ENCODE measurements around the gene ACBD6. TPM values are rescaled to one million over a fixed set of nuclear protein-coding genes. Genes with fewer than 3 reads are reported as not detected.

The ACBD6 gene
- total and polyA plus RNA-seq, 12 donors = 16.2 to 30.0 (median 21.0) TPM

DNA sequence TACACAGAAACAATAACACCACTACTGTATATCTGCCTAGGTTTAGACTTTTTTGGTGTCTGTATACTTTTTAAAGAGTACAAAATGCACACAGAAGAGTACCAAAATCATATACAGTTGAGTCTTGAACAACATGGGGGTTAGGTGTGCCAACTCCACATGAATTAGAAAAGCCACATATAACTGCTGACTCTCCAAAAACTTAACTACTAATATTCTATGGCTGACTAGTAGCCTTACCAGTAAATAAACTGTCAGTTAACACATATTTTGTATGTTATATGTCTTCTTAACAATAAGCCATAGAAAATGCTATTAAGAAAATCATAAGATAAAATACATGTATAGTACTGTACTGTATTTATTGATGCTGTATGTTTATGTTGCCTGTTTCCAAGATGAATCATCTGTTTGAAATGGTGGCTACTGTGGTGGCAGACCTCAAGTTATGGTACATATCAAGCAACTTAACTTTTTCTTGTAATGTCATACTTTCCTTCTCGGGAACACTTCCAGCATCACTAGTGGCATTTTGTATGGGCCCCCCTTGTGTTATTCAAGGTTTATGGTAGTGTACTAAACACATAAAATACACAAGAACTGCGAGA lies 201.1 kb downstream of the ACBD6 start:
- ATAC-seq (no peak), DNase-seq (no peak)
- Histone ChIP-seq H3K9me3 (peaks cover 0 to 12% (median 0%) of the 10 kb centered on the region in 11 donors), H3K4me3 (no peak overlapping the region), H3K27ac (no peak overlapping the region), H3K36me3 (no peaks in the 10 kb centered on the region), H3K27me3 (no peaks in the 10 kb centered on the region), H3K4me1 (no peaks in the 10 kb centered on the region)
- TF ChIP-seq, protein P1, sequence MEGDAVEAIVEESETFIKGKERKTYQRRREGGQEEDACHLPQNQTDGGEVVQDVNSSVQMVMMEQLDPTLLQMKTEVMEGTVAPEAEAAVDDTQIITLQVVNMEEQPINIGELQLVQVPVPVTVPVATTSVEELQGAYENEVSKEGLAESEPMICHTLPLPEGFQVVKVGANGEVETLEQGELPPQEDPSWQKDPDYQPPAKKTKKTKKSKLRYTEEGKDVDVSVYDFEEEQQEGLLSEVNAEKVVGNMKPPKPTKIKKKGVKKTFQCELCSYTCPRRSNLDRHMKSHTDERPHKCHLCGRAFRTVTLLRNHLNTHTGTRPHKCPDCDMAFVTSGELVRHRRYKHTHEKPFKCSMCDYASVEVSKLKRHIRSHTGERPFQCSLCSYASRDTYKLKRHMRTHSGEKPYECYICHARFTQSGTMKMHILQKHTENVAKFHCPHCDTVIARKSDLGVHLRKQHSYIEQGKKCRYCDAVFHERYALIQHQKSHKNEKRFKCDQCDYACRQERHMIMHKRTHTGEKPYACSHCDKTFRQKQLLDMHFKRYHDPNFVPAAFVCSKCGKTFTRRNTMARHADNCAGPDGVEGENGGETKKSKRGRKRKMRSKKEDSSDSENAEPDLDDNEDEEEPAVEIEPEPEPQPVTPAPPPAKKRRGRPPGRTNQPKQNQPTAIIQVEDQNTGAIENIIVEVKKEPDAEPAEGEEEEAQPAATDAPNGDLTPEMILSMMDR (IDR thresholded peaks at IDR 0.05) = no peak
- intact Hi-C loops (cut with DNase I) = no loop called here
- WGBS, 2 donors = 94 to 97% methylated on average over 2 of the region's 2 CpGs

DNA sequence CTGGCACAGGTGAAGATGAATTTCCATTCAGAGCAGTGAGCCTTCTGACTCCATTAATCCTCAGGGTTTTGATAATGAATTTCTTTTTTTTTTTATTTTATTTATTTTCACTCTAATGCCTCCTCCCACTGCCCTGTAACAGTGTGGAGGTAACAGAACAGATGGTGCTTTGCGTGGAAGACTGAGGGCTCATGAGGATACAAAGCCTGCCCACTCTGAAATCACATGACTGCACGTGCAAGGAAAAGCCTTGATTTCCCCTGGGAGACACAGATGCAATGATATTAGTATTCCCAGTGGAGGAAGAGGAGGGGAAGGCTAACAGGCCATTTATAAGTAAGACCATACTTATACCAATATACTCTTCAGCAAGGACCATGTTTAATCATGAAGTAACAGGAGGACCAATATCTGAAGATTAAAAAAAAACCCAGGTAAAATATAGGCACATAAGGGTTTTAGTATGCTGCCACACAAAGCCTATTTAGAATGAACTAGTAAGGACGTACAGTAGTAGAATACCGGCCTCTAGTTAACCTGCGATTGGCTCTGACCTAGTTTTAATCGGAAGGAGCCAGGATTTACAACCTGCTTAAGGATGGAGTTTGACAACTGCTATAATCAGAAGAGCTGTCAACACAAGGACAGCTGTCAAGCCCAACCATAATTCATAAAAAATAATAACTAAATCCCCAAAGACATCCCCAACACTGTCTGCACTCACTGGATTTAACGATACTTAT lies 202.7 kb downstream of the ACBD6 start:
- Histone ChIP-seq H3K27me3 (no peaks in the 10 kb centered on the region), H3K27ac (no peak overlapping the region), H3K9me3 (peaks cover 0 to under 1% (median 0%) of the 10 kb centered on the region in 11 donors), H3K36me3 (no peaks in the 10 kb centered on the region), H3K4me1 (no peaks in the 10 kb centered on the region), H3K4me3 (no peak overlapping the region)
- WGBS, 2 donors = 77 to 83% methylated on average over 7 of the region's 7 CpGs
- intact Hi-C loops (cut with DNase I) = no loop called here
- ATAC-seq (no peak), DNase-seq (no peak)
- TF ChIP-seq, protein P1 (IDR thresholded peaks at IDR 0.05) = no peak

DNA sequence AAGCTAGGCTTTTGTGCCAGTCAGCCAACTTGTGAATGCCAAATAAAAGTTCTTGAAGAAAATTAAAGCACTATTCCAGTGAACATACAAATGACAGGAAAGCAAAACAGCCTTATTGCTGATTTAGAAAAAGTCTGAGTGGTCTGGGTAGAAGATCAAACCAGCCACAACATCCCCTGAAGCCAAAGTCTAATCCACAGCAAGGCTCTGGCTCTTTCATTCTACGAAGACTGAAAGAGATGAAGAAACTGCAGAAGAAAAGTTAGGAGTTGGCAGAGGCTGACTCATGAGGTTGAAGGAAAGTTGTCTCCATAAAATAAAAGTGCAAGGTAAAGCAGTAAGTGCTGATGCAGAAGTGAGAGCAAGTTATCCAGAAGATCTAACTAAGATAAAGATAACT lies 206.4 kb downstream of the ACBD6 start:
- DNase-seq (no peak), ATAC-seq (no peak)
- WGBS, 2 donors = 97% methylated on average over 1 of the region's 1 CpG
- Histone ChIP-seq H3K27me3 (no peaks in the 10 kb centered on the region), H3K4me3 (no peak overlapping the region), H3K9me3 (peaks cover 0 to 8% (median 0%) of the 10 kb centered on the region in 11 donors), H3K36me3 (no peaks in the 10 kb centered on the region), H3K4me1 (no peaks in the 10 kb centered on the region), H3K27ac (no peak overlapping the region)
- TF ChIP-seq, protein P1 (IDR thresholded peaks at IDR 0.05) = no peak
- intact Hi-C loops (cut with DNase I) = no loop called here

DNA sequence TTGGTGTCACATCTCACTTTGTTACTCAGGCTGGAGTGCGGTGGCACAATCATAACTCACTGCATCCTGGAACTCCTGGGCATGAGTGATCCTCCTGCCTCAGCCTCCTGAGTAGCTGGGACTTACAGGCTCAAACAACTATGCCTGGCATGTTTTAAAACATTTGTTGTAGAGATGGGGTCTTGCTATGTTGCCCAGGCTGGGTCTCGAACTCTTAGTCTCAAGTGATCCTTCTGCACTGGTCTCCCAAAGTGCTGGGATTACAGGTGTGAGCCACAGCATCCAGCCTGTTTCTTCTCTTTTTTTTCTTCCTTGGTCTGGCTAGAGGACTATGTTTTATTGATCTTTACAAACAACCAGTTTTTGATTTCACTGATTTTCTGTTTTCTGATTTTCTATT lies 207.7 kb downstream of the ACBD6 start:
- H3K36me3 ChIP-seq = no peaks in the 10 kb centered on the region
- intact Hi-C loops (cut with DNase I) = no loop called here

More for the DNA sequence above, 207.7 kb downstream of the ACBD6 start:
- DNase-seq (no peak), ATAC-seq (no peak)
- H3K4me3 ChIP-seq = no peak overlapping the region
- H3K27me3 ChIP-seq = no peaks in the 10 kb centered on the region
- TF ChIP-seq, protein P1 (IDR thresholded peaks at IDR 0.05) = no peak
- WGBS, 2 donors = 97 to 98% methylated on average over 2 of the region's 2 CpGs
- H3K9me3 ChIP-seq = peaks cover 0 to 8% (median 0%) of the 10 kb centered on the region in 11 donors
- H3K27ac ChIP-seq = no peak overlapping the region
- no peaks in the 10 kb centered on the region for H3K4me1 ChIP-seq
